ENCODE measurements around the gene KDELR3.

The KDELR3 gene

DNA sequence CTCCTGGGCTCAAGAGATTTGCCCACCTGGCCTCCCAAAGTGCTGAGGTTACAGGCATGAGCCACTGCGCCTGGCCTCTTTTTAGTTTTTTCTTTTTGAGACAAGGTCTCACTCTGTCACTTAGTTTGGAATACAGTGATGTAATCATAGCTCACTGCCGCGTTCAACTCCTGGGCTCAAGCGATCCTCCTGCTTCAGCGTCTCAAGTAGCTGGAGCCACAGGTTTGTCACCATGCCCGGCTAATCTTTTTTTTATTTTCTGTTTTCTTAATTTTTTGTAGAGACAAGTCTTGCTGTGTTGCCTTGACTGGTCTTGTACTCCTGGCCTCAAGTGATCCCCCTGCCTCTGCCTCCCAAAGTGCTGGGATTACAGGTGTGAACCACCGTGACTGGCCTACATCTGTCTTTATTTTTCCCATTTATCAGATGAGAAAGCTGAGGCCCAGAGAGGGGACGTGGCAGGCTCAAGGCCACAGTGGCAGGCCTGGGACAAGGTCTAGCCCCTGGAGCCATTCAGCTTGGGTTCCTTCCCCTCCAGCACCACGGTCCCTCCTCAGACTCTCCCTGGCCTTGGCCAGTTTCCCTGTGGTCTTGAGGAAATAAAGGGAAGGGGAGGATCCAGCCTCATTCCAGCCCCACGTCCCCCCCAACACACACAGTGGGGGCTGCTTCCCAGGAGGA is 2.8 kb upstream of the KDELR3 start:
- no peak for TF ChIP-seq TEAD4 (IDR thresholded peaks at IDR 0.05)
- TF ChIP-seq ZBTB7A (IDR thresholded peaks at IDR 0.05; ENCODE audit: low read depth): no peak
- no peak for TF ChIP-seq TCF12 (IDR thresholded peaks at IDR 0.05; ENCODE audit: low read depth)
- TF ChIP-seq YY1 (IDR thresholded peaks at IDR 0.05; ENCODE audit: low read depth): no peak
- no peak for TF ChIP-seq EP300 (IDR thresholded peaks at IDR 0.05; ENCODE audit: borderline replicate concordance)
- TF ChIP-seq TAF1 (IDR thresholded peaks at IDR 0.05; ENCODE audit: low read depth): no peak
- no peak for TF ChIP-seq EGR1 (IDR thresholded peaks at IDR 0.05)
- no peak for TF ChIP-seq NFIC (IDR thresholded peaks at IDR 0.05)
- TF ChIP-seq, protein P1, sequence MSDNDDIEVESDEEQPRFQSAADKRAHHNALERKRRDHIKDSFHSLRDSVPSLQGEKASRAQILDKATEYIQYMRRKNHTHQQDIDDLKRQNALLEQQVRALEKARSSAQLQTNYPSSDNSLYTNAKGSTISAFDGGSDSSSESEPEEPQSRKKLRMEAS (IDR thresholded peaks at IDR 0.05): no peak
- TF ChIP-seq, protein P2, sequence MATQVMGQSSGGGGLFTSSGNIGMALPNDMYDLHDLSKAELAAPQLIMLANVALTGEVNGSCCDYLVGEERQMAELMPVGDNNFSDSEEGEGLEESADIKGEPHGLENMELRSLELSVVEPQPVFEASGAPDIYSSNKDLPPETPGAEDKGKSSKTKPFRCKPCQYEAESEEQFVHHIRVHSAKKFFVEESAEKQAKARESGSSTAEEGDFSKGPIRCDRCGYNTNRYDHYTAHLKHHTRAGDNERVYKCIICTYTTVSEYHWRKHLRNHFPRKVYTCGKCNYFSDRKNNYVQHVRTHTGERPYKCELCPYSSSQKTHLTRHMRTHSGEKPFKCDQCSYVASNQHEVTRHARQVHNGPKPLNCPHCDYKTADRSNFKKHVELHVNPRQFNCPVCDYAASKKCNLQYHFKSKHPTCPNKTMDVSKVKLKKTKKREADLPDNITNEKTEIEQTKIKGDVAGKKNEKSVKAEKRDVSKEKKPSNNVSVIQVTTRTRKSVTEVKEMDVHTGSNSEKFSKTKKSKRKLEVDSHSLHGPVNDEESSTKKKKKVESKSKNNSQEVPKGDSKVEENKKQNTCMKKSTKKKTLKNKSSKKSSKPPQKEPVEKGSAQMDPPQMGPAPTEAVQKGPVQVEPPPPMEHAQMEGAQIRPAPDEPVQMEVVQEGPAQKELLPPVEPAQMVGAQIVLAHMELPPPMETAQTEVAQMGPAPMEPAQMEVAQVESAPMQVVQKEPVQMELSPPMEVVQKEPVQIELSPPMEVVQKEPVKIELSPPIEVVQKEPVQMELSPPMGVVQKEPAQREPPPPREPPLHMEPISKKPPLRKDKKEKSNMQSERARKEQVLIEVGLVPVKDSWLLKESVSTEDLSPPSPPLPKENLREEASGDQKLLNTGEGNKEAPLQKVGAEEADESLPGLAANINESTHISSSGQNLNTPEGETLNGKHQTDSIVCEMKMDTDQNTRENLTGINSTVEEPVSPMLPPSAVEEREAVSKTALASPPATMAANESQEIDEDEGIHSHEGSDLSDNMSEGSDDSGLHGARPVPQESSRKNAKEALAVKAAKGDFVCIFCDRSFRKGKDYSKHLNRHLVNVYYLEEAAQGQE (IDR thresholded peaks at IDR 0.05; ENCODE audit: low read depth): no peak
- no peak for TF ChIP-seq CREB1 (IDR thresholded peaks at IDR 0.05; ENCODE audit: low read depth)
- TF ChIP-seq, protein P3, sequence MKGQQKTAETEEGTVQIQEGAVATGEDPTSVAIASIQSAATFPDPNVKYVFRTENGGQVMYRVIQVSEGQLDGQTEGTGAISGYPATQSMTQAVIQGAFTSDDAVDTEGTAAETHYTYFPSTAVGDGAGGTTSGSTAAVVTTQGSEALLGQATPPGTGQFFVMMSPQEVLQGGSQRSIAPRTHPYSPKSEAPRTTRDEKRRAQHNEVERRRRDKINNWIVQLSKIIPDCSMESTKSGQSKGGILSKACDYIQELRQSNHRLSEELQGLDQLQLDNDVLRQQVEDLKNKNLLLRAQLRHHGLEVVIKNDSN (IDR thresholded peaks at IDR 0.05): no peak
- TF ChIP-seq FOXM1 (IDR thresholded peaks at IDR 0.05; ENCODE audit: borderline replicate concordance, low read depth): no peak
- TF ChIP-seq RAD21 (IDR thresholded peaks at IDR 0.05; ENCODE audit: low read depth): no peak
- no peak for TF ChIP-seq CEBPB (IDR thresholded peaks at IDR 0.05)

DNA sequence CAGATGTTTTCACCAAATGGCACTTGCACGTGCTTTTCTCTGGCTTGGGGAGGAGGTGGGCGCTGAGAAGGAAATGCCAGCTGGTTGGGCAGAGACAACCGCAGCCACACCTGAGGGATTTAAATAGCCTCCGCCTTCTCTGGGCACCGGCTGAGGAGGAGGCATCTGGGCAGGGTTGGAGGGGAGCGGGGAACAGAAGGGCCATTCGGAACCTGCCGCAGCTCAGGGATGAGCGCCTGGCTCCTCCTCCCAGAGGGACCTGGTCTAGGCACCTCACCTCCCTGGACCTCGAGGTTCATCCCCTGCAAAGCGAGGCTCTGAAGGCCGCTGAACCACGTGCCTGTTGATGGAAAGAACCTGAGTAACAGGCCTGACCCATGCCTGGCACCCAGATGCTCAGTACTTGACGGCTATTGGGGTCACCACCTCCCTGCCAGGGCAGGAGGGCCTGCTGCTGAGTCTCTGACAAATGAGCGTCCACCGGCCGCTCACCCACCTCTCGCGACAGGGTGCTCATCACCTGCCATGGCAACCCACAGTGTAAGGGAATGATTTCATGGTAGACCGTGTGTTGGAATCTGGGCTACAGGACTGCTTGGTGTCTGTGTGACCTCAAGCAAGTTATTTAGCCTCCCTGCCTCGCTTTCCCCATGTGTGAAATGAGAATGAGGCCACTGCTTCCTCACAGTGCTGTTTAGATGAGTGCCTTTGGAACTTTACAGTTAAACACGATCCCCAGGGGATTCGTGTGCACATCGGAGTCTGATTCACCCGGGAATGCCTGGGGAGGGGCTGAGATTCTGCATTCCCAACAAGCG is 2.0 kb upstream of the KDELR3 start:
- TF ChIP-seq ZBTB7A (IDR thresholded peaks at IDR 0.05; ENCODE audit: low read depth) (0 out of 2 replicates have a peak, but pooled peaks have one; percentile 15), CEBPB (IDR thresholded peaks at IDR 0.05) (no peak), EGR1 (IDR thresholded peaks at IDR 0.05) (no peak)
- TF ChIP-seq, protein P1 (IDR thresholded peaks at IDR 0.05): peak; percentile 91

DNA sequence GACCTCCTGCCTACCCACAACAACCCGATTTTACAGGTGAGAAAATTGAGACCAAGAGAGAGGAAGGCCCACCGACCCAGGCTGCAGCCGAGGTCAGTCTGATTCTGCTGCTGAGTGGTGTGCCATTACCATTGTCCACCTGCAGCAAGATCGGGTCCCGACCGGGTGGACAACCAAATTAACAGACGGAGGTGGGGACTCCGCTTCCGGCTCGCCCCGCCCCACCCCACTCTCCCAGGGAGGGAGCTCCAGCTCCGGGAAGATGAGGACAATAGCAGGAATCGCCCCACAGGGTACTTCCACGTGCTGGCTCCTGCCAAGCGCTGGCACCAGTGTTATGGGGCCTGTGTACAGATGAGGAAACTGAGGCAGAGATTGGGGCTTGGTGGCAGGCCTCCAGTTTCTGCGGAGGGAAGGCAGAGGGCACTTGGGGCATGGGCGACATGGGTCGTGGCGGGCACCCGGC is 425 bp upstream of the KDELR3 start:
- TF ChIP-seq, protein P1 (IDR thresholded peaks at IDR 0.05): no peak

DNA sequence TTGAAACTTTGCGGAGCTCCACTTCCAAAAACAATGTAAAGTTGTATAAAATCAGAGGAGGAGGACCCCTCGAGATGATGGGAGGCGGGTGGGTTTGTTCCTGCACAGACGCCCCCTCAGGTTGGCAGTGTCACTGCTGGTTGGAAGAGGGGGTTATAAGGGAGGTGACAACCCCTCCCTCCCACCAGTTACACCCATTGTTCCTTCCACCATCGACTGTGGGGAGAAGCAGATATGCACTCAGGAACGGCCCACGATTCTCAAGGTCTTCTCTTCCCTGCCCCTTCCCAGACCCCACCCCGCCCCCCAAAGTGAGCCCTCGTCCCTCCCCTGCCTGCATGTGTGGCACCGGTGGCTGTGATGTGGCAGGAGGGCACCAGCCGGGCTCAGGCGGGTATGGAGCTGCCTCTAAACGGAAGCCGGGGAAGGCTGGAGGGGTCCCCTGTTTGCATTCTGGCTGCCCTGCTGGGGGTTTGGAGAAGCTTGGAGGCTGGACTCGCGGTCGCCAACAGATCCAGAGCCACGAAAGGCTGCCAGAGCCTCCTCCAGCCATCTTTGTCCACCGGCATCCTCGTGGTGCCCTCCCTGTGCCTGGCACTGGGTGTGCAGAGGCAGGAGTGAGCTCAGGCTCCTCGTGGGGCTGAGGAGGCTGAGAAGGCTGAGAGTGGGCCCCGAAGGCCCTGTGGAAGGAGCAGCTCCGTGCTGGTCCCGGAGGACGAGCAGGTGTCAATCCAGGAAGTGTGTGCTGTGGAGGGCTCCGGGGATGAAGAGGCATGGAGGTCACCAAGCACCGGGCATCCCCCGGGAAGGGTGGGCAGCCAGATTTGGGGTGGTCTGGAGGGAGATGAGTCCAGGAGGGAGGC is 778 bp downstream of the KDELR3 start:
- TF ChIP-seq ZBTB7A (IDR thresholded peaks at IDR 0.05; ENCODE audit: low read depth): 0 out of 2 replicates have a peak, but pooled peaks have one; percentile 7
- no peak for TF ChIP-seq CEBPB (IDR thresholded peaks at IDR 0.05)

DNA sequence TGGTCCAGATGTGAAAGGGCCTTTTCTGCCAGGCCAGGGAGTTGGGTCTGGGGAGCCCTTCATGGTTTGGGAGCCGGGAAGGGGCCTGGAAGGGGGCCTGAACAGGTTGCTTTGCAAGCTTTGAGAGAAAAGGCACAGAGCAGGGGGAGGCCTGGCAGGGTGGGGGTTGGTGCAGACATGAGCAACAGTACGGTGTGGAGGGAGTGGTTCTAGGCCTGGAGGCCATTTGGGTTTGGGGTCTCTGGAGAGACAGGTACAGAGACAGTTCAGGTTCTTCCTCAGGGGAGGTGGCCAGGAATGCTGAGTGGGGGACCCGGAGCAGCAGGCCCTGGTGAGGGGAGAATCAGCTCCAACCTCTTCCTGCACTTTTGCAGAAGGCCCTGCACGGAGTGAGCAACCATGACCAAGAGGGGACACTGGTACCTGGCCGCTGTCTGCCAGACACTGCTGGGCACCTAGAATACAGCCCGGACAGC is 1.4 kb downstream of the KDELR3 start:
- no peak for TF ChIP-seq TAF1 (IDR thresholded peaks at IDR 0.05; ENCODE audit: low read depth)
- TF ChIP-seq RAD21 (IDR thresholded peaks at IDR 0.05; ENCODE audit: low read depth): no peak
- TF ChIP-seq EGR1 (IDR thresholded peaks at IDR 0.05): no peak
- TF ChIP-seq, protein P3 (IDR thresholded peaks at IDR 0.05): no peak
- TF ChIP-seq EP300 (IDR thresholded peaks at IDR 0.05; ENCODE audit: borderline replicate concordance): no peak

DNA sequence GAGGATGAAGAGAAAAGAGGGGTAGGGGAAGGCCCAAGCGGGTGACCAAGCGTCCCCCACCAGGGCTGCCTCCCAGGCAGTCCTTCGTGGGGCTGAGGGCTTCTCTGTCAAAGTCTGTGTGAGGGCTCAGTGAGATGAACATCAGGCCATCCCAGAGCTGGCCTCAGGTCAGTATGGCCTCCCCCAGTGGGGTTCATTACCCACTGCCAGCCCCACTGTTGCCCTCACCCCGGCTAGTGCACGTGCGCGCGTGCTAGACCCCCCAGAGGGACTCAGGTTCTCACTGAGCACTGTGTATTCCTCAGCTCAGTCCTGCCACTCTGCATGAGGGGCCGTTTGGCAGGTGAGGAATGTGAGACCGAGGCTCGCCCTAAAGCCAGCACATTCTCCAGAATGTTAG is 3.3 kb downstream of the KDELR3 start:
- no peak for TF ChIP-seq TAF1 (IDR thresholded peaks at IDR 0.05; ENCODE audit: low read depth)
- no peak for TF ChIP-seq EGR1 (IDR thresholded peaks at IDR 0.05)
- TF ChIP-seq YY1 (IDR thresholded peaks at IDR 0.05; ENCODE audit: low read depth): no peak

DNA sequence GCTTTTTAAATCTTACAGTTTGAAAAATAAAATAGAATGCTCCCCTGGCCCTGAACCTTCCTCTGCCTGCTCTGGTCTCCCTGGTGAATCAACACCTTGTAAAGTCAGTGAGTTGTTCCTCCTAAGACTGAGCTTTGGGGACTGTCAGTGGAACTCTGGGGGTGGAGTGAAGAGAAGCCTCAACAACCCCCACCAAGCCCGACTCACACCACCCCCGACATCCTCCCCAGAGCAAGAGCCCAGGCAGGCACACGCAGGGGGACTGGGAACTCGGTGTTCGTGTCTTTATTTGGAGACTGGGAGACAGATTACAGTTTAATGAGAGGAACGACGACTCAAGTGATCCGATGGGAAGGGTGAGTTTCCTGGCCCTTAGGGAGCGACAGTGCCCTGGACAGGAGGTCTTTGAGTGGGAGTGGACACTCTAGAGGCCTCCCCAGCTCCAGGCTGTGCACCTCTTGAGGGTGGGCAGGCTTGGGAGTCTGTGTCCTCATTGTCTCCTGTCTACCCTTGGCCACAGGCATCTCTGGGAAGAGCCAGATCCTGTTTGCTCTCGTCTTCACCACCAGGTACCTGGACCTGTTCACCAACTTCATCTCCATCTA is 6.2 kb downstream of the KDELR3 start:
- no peak for TF ChIP-seq NFIC (IDR thresholded peaks at IDR 0.05)
- no peak for TF ChIP-seq TCF12 (IDR thresholded peaks at IDR 0.05; ENCODE audit: low read depth)
- TF ChIP-seq FOXM1 (IDR thresholded peaks at IDR 0.05; ENCODE audit: borderline replicate concordance, low read depth): no peak
- TF ChIP-seq, protein P2 (IDR thresholded peaks at IDR 0.05; ENCODE audit: low read depth): no peak
- TF ChIP-seq ZBTB7A (IDR thresholded peaks at IDR 0.05; ENCODE audit: low read depth): no peak
- TF ChIP-seq, protein P3 (IDR thresholded peaks at IDR 0.05): no peak
- no peak for TF ChIP-seq RAD21 (IDR thresholded peaks at IDR 0.05; ENCODE audit: low read depth)

Measured in Ishikawa (cell line).